ENCODE data around the gene UBE2C. TPM values are rescaled to one million over a fixed set of nuclear protein-coding genes. Genes with fewer than 3 reads are reported as not detected.

The UBE2C gene
- total RNA-seq, 2 donors from 2014 or later = 1.4 to 4.9 TPM

DNA sequence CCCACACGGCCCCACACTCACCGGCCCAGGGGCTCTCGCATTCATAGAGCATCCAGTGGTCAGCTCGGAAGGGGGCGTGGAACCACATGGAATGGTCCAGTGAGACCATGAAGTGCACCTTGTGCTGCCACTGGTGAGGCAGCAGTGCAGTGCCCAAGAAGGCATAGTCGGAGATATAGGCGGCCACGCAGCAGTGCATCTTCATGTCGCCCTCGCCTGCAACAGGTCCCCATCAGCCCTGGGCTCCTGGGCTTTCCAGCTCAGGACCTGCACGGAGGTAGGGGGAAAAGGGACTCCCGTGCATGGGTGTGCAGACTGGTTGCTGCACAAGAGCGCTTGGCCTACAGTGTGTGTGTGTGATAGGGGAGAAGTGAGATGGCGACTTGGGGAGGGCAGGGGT is 31.1 kb downstream of the UBE2C start:
- H3K27me3 ChIP-seq = no peaks in the 10 kb centered on the region
- DNase-seq (ENCODE audit: low spot score) = no peak
- no peaks in the 10 kb centered on the region for H3K9me3 ChIP-seq
- TF ChIP-seq, protein P1, sequence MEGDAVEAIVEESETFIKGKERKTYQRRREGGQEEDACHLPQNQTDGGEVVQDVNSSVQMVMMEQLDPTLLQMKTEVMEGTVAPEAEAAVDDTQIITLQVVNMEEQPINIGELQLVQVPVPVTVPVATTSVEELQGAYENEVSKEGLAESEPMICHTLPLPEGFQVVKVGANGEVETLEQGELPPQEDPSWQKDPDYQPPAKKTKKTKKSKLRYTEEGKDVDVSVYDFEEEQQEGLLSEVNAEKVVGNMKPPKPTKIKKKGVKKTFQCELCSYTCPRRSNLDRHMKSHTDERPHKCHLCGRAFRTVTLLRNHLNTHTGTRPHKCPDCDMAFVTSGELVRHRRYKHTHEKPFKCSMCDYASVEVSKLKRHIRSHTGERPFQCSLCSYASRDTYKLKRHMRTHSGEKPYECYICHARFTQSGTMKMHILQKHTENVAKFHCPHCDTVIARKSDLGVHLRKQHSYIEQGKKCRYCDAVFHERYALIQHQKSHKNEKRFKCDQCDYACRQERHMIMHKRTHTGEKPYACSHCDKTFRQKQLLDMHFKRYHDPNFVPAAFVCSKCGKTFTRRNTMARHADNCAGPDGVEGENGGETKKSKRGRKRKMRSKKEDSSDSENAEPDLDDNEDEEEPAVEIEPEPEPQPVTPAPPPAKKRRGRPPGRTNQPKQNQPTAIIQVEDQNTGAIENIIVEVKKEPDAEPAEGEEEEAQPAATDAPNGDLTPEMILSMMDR (IDR thresholded peaks at IDR 0.05) = no peak
- peak overlapping the region in 1 of 2 donors; percentile 57 for H3K27ac ChIP-seq
- H3K4me1 ChIP-seq = peaks cover 0 to 29% of the 10 kb centered on the region in 2 donors
- no peak overlapping the region for H3K4me3 ChIP-seq
- H3K36me3 ChIP-seq = peaks cover 68% of the 10 kb centered on the region

DNA sequence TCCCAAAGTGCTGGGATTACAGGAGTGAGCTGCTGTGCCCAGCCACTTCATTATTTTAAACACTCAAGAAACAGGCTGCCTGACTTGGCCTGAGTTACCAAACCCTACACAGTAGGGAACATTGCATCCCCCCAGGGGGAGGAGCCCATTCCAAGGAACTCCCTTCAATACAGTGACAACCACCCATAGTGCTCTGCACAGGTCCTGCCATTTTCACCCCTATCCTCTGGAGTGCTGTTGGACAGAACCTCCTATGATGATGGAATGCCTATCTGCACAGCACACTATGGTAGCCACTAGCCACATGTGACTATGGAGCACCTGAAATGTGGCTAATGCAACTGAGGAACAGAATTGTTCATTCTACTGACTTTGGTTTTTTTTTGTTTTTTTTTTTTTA is 33.0 kb downstream of the UBE2C start:
- Histone ChIP-seq H3K4me1 (peaks cover 0 to 29% of the 10 kb centered on the region in 2 donors), H3K27me3 (no peaks in the 10 kb centered on the region), H3K36me3 (peaks cover 61% of the 10 kb centered on the region), H3K9me3 (no peaks in the 10 kb centered on the region), H3K27ac (no peak overlapping the region), H3K4me3 (no peak overlapping the region)
- TF ChIP-seq, protein P1 (IDR thresholded peaks at IDR 0.05) = no peak
- no peak for DNase-seq (ENCODE audit: low spot score)

DNA sequence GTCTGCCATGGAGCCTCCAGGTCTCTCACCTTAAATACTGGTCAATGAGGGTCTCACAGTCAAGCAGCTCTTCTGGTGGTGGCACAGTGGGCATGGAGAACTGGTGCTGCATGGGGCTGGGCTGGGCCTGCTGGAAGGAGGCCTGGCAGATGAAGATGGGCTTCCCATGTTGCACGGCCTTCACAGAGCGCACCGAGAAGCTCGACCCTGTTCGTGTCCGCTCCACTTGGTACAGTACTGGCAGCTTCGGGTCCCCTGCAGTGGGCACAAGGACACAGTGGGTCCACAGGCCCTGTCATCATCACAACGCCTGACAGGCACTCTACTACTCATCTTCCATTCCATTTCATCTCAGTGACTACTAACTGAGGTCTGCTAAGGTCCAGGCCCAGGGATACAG is 36.0 kb downstream of the UBE2C start:
- H3K4me3 ChIP-seq = no peak overlapping the region
- no peaks in the 10 kb centered on the region for H3K9me3 ChIP-seq
- H3K27ac ChIP-seq = no peak overlapping the region
- DNase-seq (ENCODE audit: low spot score) = no peak
- no peaks in the 10 kb centered on the region for H3K27me3 ChIP-seq
- TF ChIP-seq, protein P1 (IDR thresholded peaks at IDR 0.05) = no peak
- peaks cover 53% of the 10 kb centered on the region for H3K36me3 ChIP-seq
- peaks cover 0 to under 1% of the 10 kb centered on the region in 2 donors for H3K4me1 ChIP-seq

DNA sequence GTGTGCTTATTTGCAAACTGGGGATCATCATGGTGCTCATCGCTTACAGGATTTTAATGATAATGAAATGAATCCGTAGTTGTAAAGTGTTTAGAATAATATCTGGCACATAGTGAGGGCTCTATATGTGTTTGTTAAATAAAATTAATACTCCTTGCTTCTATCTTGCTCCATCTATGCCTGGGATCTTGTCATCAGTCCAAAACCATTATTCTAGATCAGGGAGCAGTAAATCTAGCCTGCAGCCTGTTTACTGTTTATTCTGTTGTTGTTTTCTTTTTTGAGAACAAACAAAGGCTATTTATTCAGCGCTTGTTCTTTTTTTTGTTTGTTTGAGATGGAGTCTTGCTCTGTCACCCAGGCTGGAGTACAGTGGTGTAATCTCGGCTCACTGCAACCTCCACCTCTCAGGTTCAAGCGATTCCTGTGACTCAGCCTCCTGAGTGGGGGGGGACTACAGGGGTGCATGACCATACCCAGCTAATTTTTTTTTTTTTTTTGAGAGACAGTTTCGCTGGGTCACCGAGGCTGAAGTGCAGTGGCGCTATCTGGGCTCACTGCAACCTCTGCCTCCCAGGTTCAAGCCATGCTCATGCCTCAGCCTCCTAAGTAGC is 36.6 kb downstream of the UBE2C start:
- H3K4me3 ChIP-seq = no peak overlapping the region
- H3K9me3 ChIP-seq = no peaks in the 10 kb centered on the region
- H3K36me3 ChIP-seq = peaks cover 49% of the 10 kb centered on the region
- H3K27ac ChIP-seq = no peak overlapping the region
- no peaks in the 10 kb centered on the region for H3K4me1 ChIP-seq
- DNase-seq (ENCODE audit: low spot score) = no peak
- TF ChIP-seq, protein P1 (IDR thresholded peaks at IDR 0.05) = no peak
- H3K27me3 ChIP-seq = no peaks in the 10 kb centered on the region

DNA sequence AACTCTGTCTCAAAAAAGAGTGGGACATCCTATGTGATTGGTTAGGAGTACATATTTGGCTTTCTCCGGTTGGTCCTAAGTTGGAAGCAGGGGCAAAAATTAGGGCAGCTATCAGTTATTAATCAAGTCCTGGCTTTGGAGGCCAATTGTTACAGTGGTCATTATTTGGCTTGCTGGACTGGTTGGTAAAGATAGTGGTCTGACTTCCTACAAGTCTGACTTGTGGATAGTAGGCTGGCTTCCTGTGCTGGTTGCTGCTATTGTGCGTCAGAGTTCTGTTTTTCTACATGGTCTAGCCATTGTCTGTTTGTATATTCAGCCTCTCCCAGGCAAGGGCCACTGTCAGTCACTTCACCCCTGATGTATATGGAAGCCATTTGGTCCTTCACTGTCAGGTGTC is 37.8 kb downstream of the UBE2C start:
- Histone ChIP-seq H3K4me3 (no peak overlapping the region), H3K36me3 (peaks cover 40% of the 10 kb centered on the region), H3K9me3 (no peaks in the 10 kb centered on the region), H3K27ac (no peak overlapping the region), H3K4me1 (peaks cover 0 to 7% of the 10 kb centered on the region in 2 donors), H3K27me3 (no peaks in the 10 kb centered on the region)
- TF ChIP-seq, protein P1 (IDR thresholded peaks at IDR 0.05) = no peak
- no peak for DNase-seq (ENCODE audit: low spot score)

DNA sequence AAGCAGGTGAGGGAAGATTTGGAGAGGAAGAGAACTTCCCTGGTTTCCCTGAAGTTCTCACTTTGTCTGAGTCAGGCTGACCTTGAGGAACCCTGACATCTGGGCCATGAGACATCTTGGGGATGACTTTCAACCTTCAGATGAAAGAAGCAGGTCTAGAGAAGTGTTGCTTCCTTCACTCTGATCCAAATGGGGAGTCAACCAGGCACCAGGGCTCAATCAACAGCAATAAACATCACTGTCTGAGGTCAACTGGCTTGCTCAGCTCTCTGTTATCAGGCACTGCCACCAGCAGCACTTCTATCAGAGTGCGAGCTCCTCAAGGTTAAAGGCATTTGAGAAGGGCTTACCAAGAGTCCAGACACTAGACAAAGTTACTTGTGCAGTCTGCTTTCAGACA is 38.5 kb downstream of the UBE2C start:
- Histone ChIP-seq H3K27ac (peak overlapping the region in 1 of 2 donors; percentile 10), H3K36me3 (peaks cover 33% of the 10 kb centered on the region)

More for the DNA sequence above, 38.5 kb downstream of the UBE2C start:
- no peak overlapping the region for H3K4me3 ChIP-seq
- no peaks in the 10 kb centered on the region for H3K9me3 ChIP-seq
- peaks cover 0 to 14% of the 10 kb centered on the region in 2 donors for H3K4me1 ChIP-seq
- no peaks in the 10 kb centered on the region for H3K27me3 ChIP-seq
- DNase-seq (ENCODE audit: low spot score) = no peak
- TF ChIP-seq, protein P1 (IDR thresholded peaks at IDR 0.05) = no peak
